ENCODE results near the gene SHROOM3. TPM values are rescaled to one million over a fixed set of nuclear protein-coding genes. Genes with fewer than 3 reads are reported as not detected.

The SHROOM3 gene
- polyA plus RNA-seq, 2 of the 4 experiments (the other 2 are of a cell fraction): 2.8 to 5.1 TPM

- Histone ChIP-seq H3K9me3 (no peaks in the 10 kb centered on the region), H3K27ac (no peak overlapping the region), H3K4me1 (no peaks in the 10 kb centered on the region), H3K4me2 (no peak overlapping the region), H3K4me3 (no peak overlapping the region)
- 36% methylated on average over 3 of the region's 3 CpGs for WGBS (ENCODE audit: missing lambda C conversion rate)
- DNase-seq (ENCODE audit: low read depth in 1 of 2, low spot score in 1 of 2) (no peak), FAIRE-seq (no peak), ATAC-seq (no peak)
- CTCF ChIA-PET: no interaction called here
- POLR2A ChIA-PET: no interaction called here
- no peak for TF ChIP-seq REST (IDR thresholded peaks at IDR 0.05)
- no peak for TF ChIP-seq E2F6 (IDR thresholded peaks at IDR 0.05; ENCODE audit: borderline replicate concordance, low read depth)
- TF ChIP-seq USF2 (IDR thresholded peaks at IDR 0.05): no peak
- TF ChIP-seq HOXB5 (CRISPR knock-in tag; IDR thresholded peaks at IDR 0.05): no peak
- TF ChIP-seq CBX8 (IDR thresholded peaks at IDR 0.05): no peak
- TF ChIP-seq CTCF (IDR thresholded peaks at IDR 0.05): no peak
- no peak for TF ChIP-seq ZNF302 (CRISPR knock-in tag; IDR thresholded peaks at IDR 0.05)
- no peak for TF ChIP-seq KDM5A (IDR thresholded peaks at IDR 0.05)
- TF ChIP-seq EP300 (IDR thresholded peaks at IDR 0.05): no peak
- TF ChIP-seq RCOR1 (IDR thresholded peaks at IDR 0.05; ENCODE audit: low read depth, low read length): no peak
- TF ChIP-seq PHF8 (IDR thresholded peaks at IDR 0.05; ENCODE audit: borderline replicate concordance, low read depth): no peak
- TF ChIP-seq NFE2L2 (conservative IDR thresholded peaks at IDR 0.05; ENCODE audit: low read length): no peak
- TF ChIP-seq ZFP36 (IDR thresholded peaks at IDR 0.05; ENCODE audit: borderline replicate concordance, partially characterized antibody): no peak
- TF ChIP-seq HES2 (IDR thresholded peaks at IDR 0.05): no peak
- no peak for TF ChIP-seq ELK1 (IDR thresholded peaks at IDR 0.05; ENCODE audit: low read depth, low read length)
- no peak for TF ChIP-seq GATA3 (IDR thresholded peaks at IDR 0.05; ENCODE audit: borderline replicate concordance)
- TF ChIP-seq ESRRA (IDR thresholded peaks at IDR 0.05; ENCODE audit: borderline replicate concordance, low read length): no peak
Measured at GRCh38 chr4:76448211-76448610, 13.2 kb downstream of the SHROOM3 start.

- FAIRE-seq (no peak), ATAC-seq (no peak), DNase-seq (ENCODE audit: low read depth in 1 of 2, low spot score in 1 of 2) (no peak)
- TF ChIP-seq KDM5A (IDR thresholded peaks at IDR 0.05): no peak
- TF ChIP-seq ZC3H11A (IDR thresholded peaks at IDR 0.05): no peak
- no peak for TF ChIP-seq RARB (CRISPR knock-in tag; IDR thresholded peaks at IDR 0.05)
- TF ChIP-seq MYC (IDR thresholded peaks at IDR 0.05; ENCODE audit: borderline replicate concordance, low read length): no peak
- TF ChIP-seq ZFP36 (IDR thresholded peaks at IDR 0.05; ENCODE audit: borderline replicate concordance, partially characterized antibody): no peak
- TF ChIP-seq EHMT2 (IDR thresholded peaks at IDR 0.05; ENCODE audit: low read depth): no peak
- no peak for TF ChIP-seq ELK1 (IDR thresholded peaks at IDR 0.05; ENCODE audit: low read depth, low read length)
- no peak for TF ChIP-seq E2F6 (IDR thresholded peaks at IDR 0.05; ENCODE audit: borderline replicate concordance, low read depth)
- TF ChIP-seq FOXS1 (CRISPR knock-in tag; IDR thresholded peaks at IDR 0.05): no peak
- no peak for TF ChIP-seq HDAC2 (IDR thresholded peaks at IDR 0.05)
- TF ChIP-seq HEYL (CRISPR knock-in tag; IDR thresholded peaks at IDR 0.05): no peak
- ChIA-PET POLR2A (no interaction called here), CTCF (no interaction called here)
- Histone ChIP-seq H3K4me3 (no peak overlapping the region), H3K27ac (no peak overlapping the region), H3K4me2 (no peak overlapping the region), H3K9me3 (no peaks in the 10 kb centered on the region), H3K4me1 (no peaks in the 10 kb centered on the region)
- WGBS (ENCODE audit: missing lambda C conversion rate): 34% methylated on average over 3 of the region's 3 CpGs
Measured at GRCh38 chr4:76449362-76449767, 14.3 kb downstream of the SHROOM3 start.
